Gastrocnemius medialis (tissue), 4 donors: Measurements from ENCODE around the gene RPL6. TPM values are rescaled to one million over a fixed set of nuclear protein-coding genes. Genes with fewer than 3 reads are reported as not detected.
"Not testable (repeated sequence)": the region's sequence is repeated elsewhere in the genome, so short reads cannot be mapped to it uniquely, and the experiment has no call there.

Source experiments
- ATAC-seq, 2 donors: fragments of 150-250 bp; one replicate each; pipeline ENCODE4 v1.9.1; 2016
- DNase-seq, 2 donors: peaks; one replicate each; pipeline ENCODE4 v3.0.0-alpha.2; 2019
- H3K27ac ChIP-seq, 4 donors: fragments of 200-600 bp; sonication (generic); 1 replicate in 1 of 4; 2 replicates in 3 of 4; pipeline ENCODE4 v1.5.1; 2016 to 2018; ENCODE audit warnings: mild to moderate bottlenecking in 2 of 4, moderate library complexity in 1 of 4
- H3K27me3 ChIP-seq, 3 donors: fragments of 200-600 bp; sonication (generic) in 2 of 3; 1 replicate in 1 of 3; 2 replicates in 2 of 3; pipeline versions ENCODE4 v1.5.1 to v1.6.0; 2016 to 2019; ENCODE audit warnings: mild to moderate bottlenecking in 1 of 3, moderate library complexity in 1 of 3
- H3K36me3 ChIP-seq, 2 donors: fragments of 200-600 bp; sonication (generic) in 1 of 2; one replicate each; pipeline ENCODE4 v1.5.1; 2017 to 2018
- H3K4me1 ChIP-seq, 2 donors: fragments of 200-600 bp; sonication (generic) in 1 of 2; one replicate each; pipeline ENCODE4 v1.5.1; 2016 to 2017; ENCODE audit warnings: mild to moderate bottlenecking in 2 of 2
- H3K4me3 ChIP-seq, 4 donors: fragments of 200-600 bp; sonication (generic) in 3 of 4; 1 replicate in 1 of 4; 2 replicates in 3 of 4; pipeline ENCODE4 v1.5.1; 2016 to 2019; ENCODE audit warnings: mild to moderate bottlenecking in 2 of 4
- H3K9me3 ChIP-seq, 3 donors: fragments of 200-600 bp; sonication (generic) in 2 of 3; 1 replicate in 1 of 3; 2 replicates in 2 of 3; pipeline ENCODE4 v1.5.1; 2016 to 2019
- POLR2A ChIP-seq, 2 donors: fragments of 450-650 bp; IDR thresholded peaks; one replicate each; pipeline ENCODE4 v1.6.1; 2017; ENCODE audit warnings: antibody characterized with exemption in 2 of 2, mild to moderate bottlenecking in 2 of 2, moderate library complexity in 2 of 2
- in situ Hi-C, 4 donors: fragments of 200-750 bp; cut with MboI; loops; one replicate each; pipeline versions ENCODE4 v1.15.0 to v1.8.0; 2017; ENCODE audit warnings: low sequenced_read_pairs in 4 of 4
- intact Hi-C: fragments of 100-400 bp; cut with DNase I; formaldehyde crosslinking; loops from one replicate; pipeline ENCODE4 v1.15.1; 2023; ENCODE audit warnings: low total_unique reads
- total RNA-seq, 4 donors: library from RNA; depleted of rRNA; stranded (reverse); fragments of >200 nt; gene quantifications; one replicate each; pipeline versions ENCODE4 v1.1.0 to v1.2.3, GENCODE V29; 2016
- TF ChIP-seq, protein P1 (sequence below), 5 experiments: fragments of 450-650 bp in 3 of 5; fragments of 200-600 bp in 2 of 5; sonication (generic) in 2 of 5; IDR thresholded peaks in 4 of 5; conservative IDR thresholded peaks in 1 of 5; 1 replicate in 4 of 5; 2 replicates in 1 of 5; pipeline ENCODE4 v1.5.1; 2016 to 2019; ENCODE audit warnings: antibody characterized with exemption in 5 of 5, mild to moderate bottlenecking in 3 of 5, moderate library complexity in 3 of 5

RPL6 gene
- total RNA-seq, 4 donors from 2014 or later = 915 to 1,203 (median 1,138) TPM

DNA sequence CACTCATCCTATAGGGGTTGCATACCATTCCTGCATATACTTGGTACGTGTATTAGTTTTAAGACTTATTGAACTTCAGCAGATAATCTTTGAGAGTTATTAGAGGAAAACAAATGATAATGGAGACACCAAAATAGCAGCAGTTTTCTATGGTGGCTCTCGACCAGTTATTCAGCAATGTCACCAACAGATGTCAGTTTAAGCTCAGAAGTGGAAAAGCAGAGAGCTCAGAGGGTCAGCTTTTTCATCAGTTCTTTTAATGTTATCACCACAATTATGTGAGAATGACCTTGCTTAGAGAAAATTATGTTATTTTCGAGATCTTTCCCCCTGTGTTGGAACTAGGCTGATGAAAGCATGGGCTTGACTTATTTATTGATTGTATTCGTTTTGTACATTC lies 41.3 kb upstream of the RPL6 start:
- TF ChIP-seq, protein P1, sequence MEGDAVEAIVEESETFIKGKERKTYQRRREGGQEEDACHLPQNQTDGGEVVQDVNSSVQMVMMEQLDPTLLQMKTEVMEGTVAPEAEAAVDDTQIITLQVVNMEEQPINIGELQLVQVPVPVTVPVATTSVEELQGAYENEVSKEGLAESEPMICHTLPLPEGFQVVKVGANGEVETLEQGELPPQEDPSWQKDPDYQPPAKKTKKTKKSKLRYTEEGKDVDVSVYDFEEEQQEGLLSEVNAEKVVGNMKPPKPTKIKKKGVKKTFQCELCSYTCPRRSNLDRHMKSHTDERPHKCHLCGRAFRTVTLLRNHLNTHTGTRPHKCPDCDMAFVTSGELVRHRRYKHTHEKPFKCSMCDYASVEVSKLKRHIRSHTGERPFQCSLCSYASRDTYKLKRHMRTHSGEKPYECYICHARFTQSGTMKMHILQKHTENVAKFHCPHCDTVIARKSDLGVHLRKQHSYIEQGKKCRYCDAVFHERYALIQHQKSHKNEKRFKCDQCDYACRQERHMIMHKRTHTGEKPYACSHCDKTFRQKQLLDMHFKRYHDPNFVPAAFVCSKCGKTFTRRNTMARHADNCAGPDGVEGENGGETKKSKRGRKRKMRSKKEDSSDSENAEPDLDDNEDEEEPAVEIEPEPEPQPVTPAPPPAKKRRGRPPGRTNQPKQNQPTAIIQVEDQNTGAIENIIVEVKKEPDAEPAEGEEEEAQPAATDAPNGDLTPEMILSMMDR (IDR thresholded peaks at IDR 0.05 in 4 of 5, conservative IDR thresholded peaks at IDR 0.05 in 1 of 5) = no peak
- TF ChIP-seq POLR2A (IDR thresholded peaks at IDR 0.05) = no peak
- no peak overlapping the region for H3K27ac ChIP-seq
- DNase-seq (no peak), ATAC-seq (no peak)
- peaks cover 0 to 87% of the 10 kb centered on the region in 2 donors for H3K36me3 ChIP-seq
- no peaks in the 10 kb centered on the region for H3K9me3 ChIP-seq
- intact Hi-C loops (no loop called here), in situ Hi-C loops (no loop called here)
- no peaks in the 10 kb centered on the region for H3K27me3 ChIP-seq
- H3K4me3 ChIP-seq = no peak overlapping the region
- peaks cover 4 to 5% of the 10 kb centered on the region in 2 donors for H3K4me1 ChIP-seq

DNA sequence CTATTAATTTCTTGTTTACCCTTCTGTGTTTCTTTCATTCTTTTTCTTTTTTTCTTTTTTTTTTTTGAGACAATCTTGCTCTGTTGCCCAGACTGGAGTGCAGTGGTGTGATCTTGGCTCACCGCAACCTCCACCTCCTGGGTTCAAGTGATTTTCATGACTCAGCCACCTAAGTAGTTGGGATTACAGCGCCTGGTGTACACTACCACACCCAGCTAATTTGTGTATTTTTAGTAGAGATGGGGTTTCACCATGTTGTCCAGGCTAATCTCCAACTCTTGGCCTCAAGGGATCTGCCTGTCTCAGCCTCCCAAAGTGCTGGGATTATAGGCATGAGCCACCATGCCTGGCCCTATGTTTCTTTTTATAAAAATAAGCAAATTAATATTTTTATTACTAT lies 38.8 kb upstream of the RPL6 start:
- H3K27me3 ChIP-seq, H3K4me1 ChIP-seq, H3K4me3 ChIP-seq, in situ Hi-C loops, intact Hi-C loops, H3K9me3 ChIP-seq: not testable (repeated sequence)
- Histone ChIP-seq H3K27ac (peak overlapping the region in 1 of 4 donors; percentile 12), H3K36me3 (peaks cover 0 to 61% of the 10 kb centered on the region in 2 donors)
- ATAC-seq = peak; percentile 47 to 49
- peak; percentile 4 to 16 for DNase-seq

DNA sequence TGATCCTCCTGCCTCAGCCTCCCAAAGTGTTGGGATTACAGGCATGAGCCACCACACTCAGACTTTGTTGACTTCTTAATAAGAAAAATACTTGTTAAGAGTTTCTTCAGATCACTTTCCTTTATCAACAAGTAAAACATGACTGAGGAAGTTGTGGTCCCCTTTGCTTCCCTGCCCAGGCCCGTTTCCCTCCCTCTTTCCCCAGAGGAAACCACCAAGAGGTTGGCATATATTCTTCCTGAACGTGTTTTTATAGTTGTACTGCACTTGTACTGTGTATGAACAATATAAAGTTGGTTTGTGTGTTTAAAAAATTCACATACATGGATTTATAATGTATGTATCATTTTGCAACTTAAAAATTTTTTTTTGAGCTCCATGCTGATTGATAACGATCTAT lies 37.7 kb upstream of the RPL6 start:
- DNase-seq (no peak), ATAC-seq (no peak)
- intact Hi-C loops (no loop called here), in situ Hi-C loops (no loop called here)
- peaks cover 4 to 5% of the 10 kb centered on the region in 2 donors for H3K4me1 ChIP-seq
- H3K4me3 ChIP-seq = no peak overlapping the region
- no peak overlapping the region for H3K27ac ChIP-seq
- H3K27me3 ChIP-seq = no peaks in the 10 kb centered on the region
- no peak for TF ChIP-seq POLR2A (IDR thresholded peaks at IDR 0.05)
- TF ChIP-seq, protein P1 (IDR thresholded peaks at IDR 0.05 in 4 of 5, conservative IDR thresholded peaks at IDR 0.05 in 1 of 5) = no peak
- no peaks in the 10 kb centered on the region for H3K9me3 ChIP-seq
- H3K36me3 ChIP-seq = peaks cover 0 to 58% of the 10 kb centered on the region in 2 donors

DNA sequence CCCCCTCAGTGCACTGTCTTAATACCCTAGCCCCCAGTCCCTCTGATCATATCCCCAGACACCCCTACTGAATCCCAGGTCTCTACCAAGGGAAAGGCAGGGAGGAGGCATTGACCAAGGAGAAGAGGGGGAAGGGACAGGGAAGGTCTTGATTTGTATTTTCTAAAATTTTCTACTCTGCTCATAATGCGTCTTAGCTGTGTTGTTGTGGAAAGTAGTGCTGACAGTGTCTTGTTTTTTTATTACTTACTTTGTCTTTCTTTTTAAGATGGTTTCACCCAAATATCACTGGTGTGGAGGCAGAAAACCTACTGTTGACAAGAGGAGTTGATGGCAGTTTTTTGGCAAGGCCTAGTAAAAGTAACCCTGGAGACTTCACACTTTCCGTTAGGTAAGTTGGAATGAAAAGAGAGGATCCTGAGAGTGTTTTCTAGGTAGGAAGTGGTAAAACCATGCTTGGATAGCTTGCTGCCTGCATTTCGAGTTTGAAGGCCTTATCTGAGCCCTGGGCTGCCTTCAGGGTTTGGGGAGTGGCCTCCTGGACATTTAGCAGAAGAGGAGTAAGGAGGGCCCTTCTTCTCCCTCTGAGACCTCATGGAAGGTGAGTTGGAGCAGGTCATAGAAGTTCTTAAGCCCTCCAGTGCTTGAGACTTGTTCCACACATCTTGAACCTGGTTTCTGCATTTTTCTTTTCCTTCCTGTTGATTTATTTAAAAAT lies 36.8 kb upstream of the RPL6 start:
- no peaks in the 10 kb centered on the region for H3K27me3 ChIP-seq
- no peak for ATAC-seq
- in situ Hi-C loops = no loop called here

DNA sequence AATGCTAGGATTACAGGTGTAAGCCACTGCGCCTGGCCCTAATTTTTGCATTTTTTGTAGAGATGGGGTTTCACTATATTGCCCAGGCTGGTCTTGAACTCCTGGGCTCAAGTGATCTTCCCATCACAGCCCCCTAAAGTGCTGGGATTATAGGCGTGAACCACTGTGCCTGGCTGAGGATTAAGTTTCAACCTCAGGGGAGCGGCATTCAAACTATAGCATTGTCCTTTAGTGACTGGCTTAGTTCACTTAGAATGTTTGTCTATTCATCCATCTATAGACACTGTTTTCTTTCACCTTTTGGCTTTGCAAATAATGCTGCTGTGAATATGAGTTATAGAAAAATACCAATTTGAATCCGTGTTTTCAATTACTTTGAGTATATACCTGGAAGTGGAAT lies 34.5 kb upstream of the RPL6 start:
- TF ChIP-seq, protein P1 (IDR thresholded peaks at IDR 0.05 in 4 of 5, conservative IDR thresholded peaks at IDR 0.05 in 1 of 5) = no peak
- no peak for TF ChIP-seq POLR2A (IDR thresholded peaks at IDR 0.05)
- ATAC-seq = no peak
- Histone ChIP-seq H3K4me3 (no peak overlapping the region), H3K4me1 (peaks cover 4 to 5% of the 10 kb centered on the region in 2 donors), H3K27me3 (no peaks in the 10 kb centered on the region), H3K9me3 (no peaks in the 10 kb centered on the region), H3K27ac (no peak overlapping the region), H3K36me3 (peaks cover 0 to 27% of the 10 kb centered on the region in 2 donors)
- no peak for DNase-seq
- intact Hi-C loops = no loop called here
- in situ Hi-C loops = no loop called here

More for the DNA sequence above, 36.8 kb upstream of the RPL6 start:
- no peak overlapping the region for H3K27ac ChIP-seq
- H3K9me3 ChIP-seq = no peaks in the 10 kb centered on the region
- H3K36me3 ChIP-seq = peaks cover 0 to 50% of the 10 kb centered on the region in 2 donors
- H3K4me3 ChIP-seq = no peak overlapping the region
- TF ChIP-seq, protein P1 (IDR thresholded peaks at IDR 0.05 in 4 of 5, conservative IDR thresholded peaks at IDR 0.05 in 1 of 5) = no peak
- no peak for TF ChIP-seq POLR2A (IDR thresholded peaks at IDR 0.05)
- intact Hi-C loops = no loop called here
- H3K4me1 ChIP-seq = peaks cover 4 to 5% of the 10 kb centered on the region in 2 donors
- no peak for DNase-seq

DNA sequence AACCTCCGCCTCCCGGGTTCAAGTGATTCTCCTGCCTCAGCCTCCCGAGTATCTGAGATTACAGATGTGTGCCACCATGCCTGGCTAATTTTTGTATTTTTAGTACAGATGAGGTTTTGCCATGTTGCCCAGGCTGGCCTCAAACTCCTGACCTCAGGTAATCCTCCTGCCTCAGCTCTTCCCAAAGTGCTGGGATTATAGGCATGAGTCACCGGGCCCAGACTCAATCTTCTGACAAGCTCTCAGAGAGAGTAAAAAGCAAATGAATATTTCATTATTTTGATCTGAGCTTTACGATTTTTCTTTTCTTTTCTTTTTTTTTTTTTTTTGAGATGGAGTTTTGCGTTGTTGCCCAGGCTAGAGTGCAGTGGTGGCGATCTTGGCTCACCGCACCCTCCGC lies 31.2 kb upstream of the RPL6 start:
- ATAC-seq, intact Hi-C loops: not testable (repeated sequence)

More for the DNA sequence above, 31.2 kb upstream of the RPL6 start:
- H3K4me3 ChIP-seq, DNase-seq, in situ Hi-C loops, H3K9me3 ChIP-seq, H3K27me3 ChIP-seq, H3K27ac ChIP-seq, H3K36me3 ChIP-seq: not testable (repeated sequence)
- peaks cover 8 to 11% of the 10 kb centered on the region in 2 donors for H3K4me1 ChIP-seq
